Neural progenitor cell (in vitro differentiated cells): ENCODE data around the gene RILPL1.

Source experiments
- CTCF ChIP-seq: fragments of 200-600 bp; sonication (generic); IDR thresholded peaks from 2 replicates; pipeline ENCODE4 v1.5.1; 2017; ENCODE audit warnings: antibody characterized with exemption, mild to moderate bottlenecking
- EZH2phosphoT487 ChIP-seq: fragments of 200-600 bp; sonication (generic); IDR thresholded peaks from 2 replicates; pipeline ENCODE4 v1.6.1; 2017; ENCODE audit warnings: antibody characterized with exemption

GRCh38 chr12:123479442-123480180 is 53.9 kb downstream of the RILPL1 start:
- TF ChIP-seq EZH2phosphoT487 (no peak), CTCF (no peak)
